OCI-LY1 (cell line): ENCODE measurements around the gene FRS2.

Experiments used
- H2AFZ ChIP-seq: fragments of 200-600 bp; sonication (generic), shearing (Covaris generic); 2 replicates; pipeline ENCODE4 v1.6.0; 2014; ENCODE audit warnings: antibody characterized with exemption, mild to moderate bottlenecking, low read length
- H3F3A ChIP-seq: fragments of 200-600 bp; sonication (generic), shearing (Covaris generic); 2 replicates; pipeline ENCODE4 v1.6.0; 2014; ENCODE audit warnings: mild to moderate bottlenecking, antibody characterized with exemption, low read length, moderate library complexity; ENCODE audit not compliant: insufficient read depth
- H3K27ac ChIP-seq: fragments of 200-600 bp; sonication (generic); 2 replicates; pipeline ENCODE4 v1.5.1; 2014; ENCODE audit warnings: low read length, mixed run types, mild to moderate bottlenecking, low read depth; ENCODE audit not compliant: poor library complexity, severe bottlenecking
- H3K27me3 ChIP-seq: fragments of 200-600 bp; sonication (generic); 2 replicates; pipeline ENCODE4 v1.6.0; 2014; ENCODE audit warnings: antibody characterized with exemption, mild to moderate bottlenecking, low read length, moderate library complexity; ENCODE audit not compliant: insufficient read depth
- H3K36me3 ChIP-seq: fragments of 200-600 bp; sonication (generic); 2 replicates; pipeline ENCODE4 v1.6.1; 2014; ENCODE audit warnings: mild to moderate bottlenecking, antibody characterized with exemption, low read length, moderate library complexity, mixed read lengths; ENCODE audit not compliant: insufficient read depth
- H3K4me1 ChIP-seq: fragments of 200-600 bp; sonication (generic); 2 replicates; pipeline ENCODE4 v1.5.1; 2014; ENCODE audit warnings: mild to moderate bottlenecking, low read length, moderate library complexity; ENCODE audit not compliant: insufficient read depth, severe bottlenecking
- H3K4me2 ChIP-seq: fragments of 200-600 bp; sonication (generic), shearing (Covaris generic); 2 replicates; pipeline ENCODE4 v1.6.1; 2014; ENCODE audit warnings: low read length
- H3K4me3 ChIP-seq: fragments of 200-600 bp; sonication (generic); 2 replicates; pipeline ENCODE4 v1.5.1; 2014; ENCODE audit warnings: low read length, low read depth, mild to moderate bottlenecking, mixed read lengths; ENCODE audit not compliant: poor library complexity, severe bottlenecking
- H3K79me2 ChIP-seq: fragments of 200-600 bp; shearing (Covaris generic); 2 replicates; pipeline ENCODE4 v1.6.1; 2016; ENCODE audit warnings: mixed run types, low read length, mixed read lengths; ENCODE audit not compliant: insufficient read depth
- H3K9ac ChIP-seq: fragments of 200-600 bp; sonication (generic), shearing (Covaris generic); 2 replicates; pipeline ENCODE4 v1.6.1; 2014; ENCODE audit warnings: mild to moderate bottlenecking, low read length, mixed read lengths
- H3K9me2 ChIP-seq: fragments of 200-600 bp; sonication (generic), shearing (Covaris generic); 2 replicates; pipeline ENCODE4 v1.6.1; 2014; ENCODE audit warnings: low read depth, mild to moderate bottlenecking, low read length, mixed read lengths
- H3K9me3 ChIP-seq: fragments of 200-600 bp; shearing (Covaris generic); 2 replicates; pipeline ENCODE4 v1.6.1; 2014; ENCODE audit warnings: low read length, mixed read lengths
- H4K20me1 ChIP-seq: fragments of 200-600 bp; sonication (generic), shearing (Covaris generic); 2 replicates; pipeline ENCODE4 v1.6.0; 2016; ENCODE audit warnings: mild to moderate bottlenecking, low read length; ENCODE audit not compliant: insufficient read depth
- CTCF ChIP-seq: fragments of 200-600 bp; sonication (generic), shearing (Covaris generic); IDR thresholded peaks from 2 replicates; pipeline ENCODE4 v1.5.1; 2017; ENCODE audit warnings: mild to moderate bottlenecking, antibody characterized with exemption, low read length, moderate library complexity, mixed read lengths
- EZH2 ChIP-seq: fragments of 200-600 bp; sonication (generic), shearing (Covaris generic); IDR thresholded peaks from 2 replicates; pipeline ENCODE4 v1.8.0; 2017; ENCODE audit warnings: borderline replicate concordance, mixed run types, mild to moderate bottlenecking, antibody characterized with exemption, low read length, moderate library complexity, mixed read lengths

The FRS2 gene

GRCh38 chr12:69569236-69569635, 99.0 kb downstream of the FRS2 start:
- TF ChIP-seq CTCF (no peak), EZH2 (no peak)

GRCh38 chr12:69570000-69570516, 99.9 kb downstream of the FRS2 start:
- H3K9ac ChIP-seq = no peak overlapping the region

More at GRCh38 chr12:69569236-69569635, 99.0 kb downstream of the FRS2 start:
- Histone ChIP-seq H3K79me2 (no peaks in the 10 kb centered on the region), H3F3A (no peaks in the 10 kb centered on the region), H3K27ac (no peak overlapping the region), H3K9ac (no peak overlapping the region), H3K4me1 (no peaks in the 10 kb centered on the region), H2AFZ (no peak overlapping the region), H3K4me3 (no peak overlapping the region), H4K20me1 (no peaks in the 10 kb centered on the region), H3K9me3 (no peaks in the 10 kb centered on the region), H3K27me3 (no peaks in the 10 kb centered on the region), H3K9me2 (no peaks in the 10 kb centered on the region), H3K4me2 (no peak overlapping the region), H3K36me3 (peaks cover 30% of the 10 kb centered on the region)

GRCh38 chr12:69570545-69571399, 100.6 kb downstream of the FRS2 start:
- TF ChIP-seq EZH2 = no peak
- peak; percentile 82 for TF ChIP-seq CTCF
- H3K9me2 ChIP-seq = no peaks in the 10 kb centered on the region
- H2AFZ ChIP-seq = no peak overlapping the region
- no peaks in the 10 kb centered on the region for H3K79me2 ChIP-seq
- H3K4me3 ChIP-seq = no peak overlapping the region
- no peaks in the 10 kb centered on the region for H3K9me3 ChIP-seq
- H3K4me2 ChIP-seq = no peak overlapping the region
- peaks cover 40% of the 10 kb centered on the region for H3K36me3 ChIP-seq
- no peak overlapping the region for H3K9ac ChIP-seq
- no peaks in the 10 kb centered on the region for H3K27me3 ChIP-seq
- no peaks in the 10 kb centered on the region for H4K20me1 ChIP-seq
- no peaks in the 10 kb centered on the region for H3F3A ChIP-seq
- H3K4me1 ChIP-seq = no peaks in the 10 kb centered on the region
- H3K27ac ChIP-seq = no peak overlapping the region

More at GRCh38 chr12:69570000-69570516, 99.9 kb downstream of the FRS2 start:
- Histone ChIP-seq H4K20me1 (no peaks in the 10 kb centered on the region), H2AFZ (no peak overlapping the region), H3K4me3 (no peak overlapping the region), H3K4me2 (no peak overlapping the region), H3K4me1 (no peaks in the 10 kb centered on the region), H3K27ac (no peak overlapping the region), H3F3A (no peaks in the 10 kb centered on the region), H3K27me3 (no peaks in the 10 kb centered on the region), H3K9me2 (no peaks in the 10 kb centered on the region), H3K36me3 (peaks cover 33% of the 10 kb centered on the region), H3K79me2 (no peaks in the 10 kb centered on the region), H3K9me3 (no peaks in the 10 kb centered on the region)
- TF ChIP-seq CTCF (no peak), EZH2 (no peak)
